Measurements from ENCODE around the gene NTM. TPM values are rescaled to one million over a fixed set of nuclear protein-coding genes. Genes with fewer than 3 reads are reported as not detected.

The NTM gene
- total RNA-seq, 1 experiment from 2014 or later, result 9.9 TPM

DNA sequence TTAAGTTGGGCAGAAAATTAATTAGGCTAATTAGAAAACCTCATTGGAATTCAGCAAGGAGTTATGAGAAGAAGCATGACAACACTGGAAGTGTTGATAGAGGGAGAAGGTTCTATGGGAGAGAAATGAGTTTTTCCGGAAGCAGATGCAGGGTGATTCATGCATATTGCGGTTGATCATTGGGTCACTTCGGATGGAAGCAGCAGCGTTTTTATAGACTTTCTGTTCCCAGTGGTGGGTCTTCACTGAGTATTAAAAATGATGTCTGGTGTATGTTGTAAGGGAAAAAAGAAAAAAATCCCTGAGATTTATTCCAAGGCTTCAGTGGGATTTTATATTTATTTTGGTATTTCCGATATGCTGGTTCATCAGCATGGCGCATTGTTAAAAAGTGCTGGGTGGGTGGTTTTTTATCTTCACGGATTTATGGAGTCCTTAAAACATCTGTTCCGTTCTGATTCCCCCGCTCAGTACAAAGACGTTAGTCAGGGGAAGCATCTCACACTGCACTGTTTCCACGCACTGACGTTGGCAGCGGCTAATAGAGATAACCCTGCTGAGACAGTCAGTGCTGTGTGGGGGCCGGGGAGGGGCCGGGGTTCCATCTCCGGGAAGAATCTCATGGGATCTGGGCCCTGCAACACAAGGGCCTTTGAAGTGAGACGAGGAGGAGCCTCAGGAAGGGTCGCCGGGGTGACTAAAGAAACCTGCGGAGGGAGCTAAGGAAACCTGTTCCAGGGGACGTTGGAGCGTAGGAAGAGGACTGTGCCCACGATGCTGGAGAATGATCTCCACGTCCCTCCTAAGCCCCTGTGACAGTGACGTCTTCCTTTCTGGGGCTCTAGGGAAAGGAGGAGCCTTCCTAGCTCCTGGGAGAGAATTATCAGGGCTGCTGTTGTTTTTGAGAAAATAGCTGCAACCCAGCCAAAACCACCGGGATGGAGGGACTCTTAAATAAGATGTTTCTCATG is 390.0 kb downstream of the NTM start:
- Histone ChIP-seq H2BK12ac (ENCODE audit: insufficient read length, low read depth, low read length) (no peak overlapping the region), H3K9me3 (ENCODE audit: control insufficient read depth, low read depth, low read length) (no peaks in the 10 kb centered on the region), H4K20me1 (ENCODE audit: control insufficient read depth, insufficient read depth, insufficient read length) (no peaks in the 10 kb centered on the region), H2BK15ac (ENCODE audit: low read depth, low read length) (no peak overlapping the region), H2BK20ac (ENCODE audit: low read depth, low read length, poor library complexity, severe bottlenecking) (no peak overlapping the region), H3K23ac (ENCODE audit: insufficient read length, low read depth, low read length) (no peak overlapping the region), H4K91ac (ENCODE audit: insufficient read length, low read depth, low read length) (no peak overlapping the region), H3K9ac (ENCODE audit: extremely low read depth, insufficient read length, low read length) (no peak overlapping the region), H3K4me1 (ENCODE audit: insufficient read depth, low read length) (no peaks in the 10 kb centered on the region; the same call in 1 of the 2 replicates), H3K14ac (ENCODE audit: insufficient read depth, low read length) (no peak overlapping the region), H2AFZ (ENCODE audit: low read length) (no peak overlapping the region), H3K79me2 (ENCODE audit: insufficient read depth, low read length) (no peaks in the 10 kb centered on the region), H3K4me2 (ENCODE audit: insufficient read depth, insufficient read length, low read length) (no peak overlapping the region), H2AK5ac (ENCODE audit: insufficient read length, low read length) (no peak overlapping the region), H3K23me2 (ENCODE audit: insufficient read length, low read depth, low read length, poor library complexity, severe bottlenecking) (no peaks in the 10 kb centered on the region), H3K18ac (ENCODE audit: insufficient read length, low read depth, low read length) (no peak overlapping the region), H3T11ph (ENCODE audit: low read length) (no peak overlapping the region), H3K56ac (ENCODE audit: insufficient read length, low read depth, low read length) (no peak overlapping the region), H4K5ac (ENCODE audit: insufficient read length, low read depth, low read length) (no peak overlapping the region), H2BK5ac (ENCODE audit: insufficient read length, low read length) (no peak overlapping the region), H3K27ac (ENCODE audit: insufficient read length, low read depth, low read length) (no peak overlapping the region), H3K79me1 (ENCODE audit: insufficient read depth, low read depth, low read length, poor library complexity, severe bottlenecking) (no peaks in the 10 kb centered on the region), H2BK120ac (ENCODE audit: low read depth, low read length, poor library complexity, severe bottlenecking) (no peak overlapping the region), H3K4ac (ENCODE audit: low read depth, low read length) (no peak overlapping the region), H4K8ac (replicated peaks; ENCODE audit: insufficient read length, low read depth, low read length) (no peak overlapping the region), H3K27me3 (ENCODE audit: insufficient read depth, low read length) (no peaks in the 10 kb centered on the region)
- no CpG with 5 or more reads among the region's 26 CpGs for WGBS (ENCODE audit: extremely low coverage, insufficient read length, low lambda C conversion rate)
- DNase-seq, result peak; percentile 75
- Mint-ChIP-seq H3K4me3 (no peak overlapping the region), H3K27ac (no peak overlapping the region), H3K27me3 (ENCODE audit: low read depth) (peaks cover 4% of the 10 kb centered on the region; the same call in 1 of the 2 replicates), H3K36me3 (ENCODE audit: insufficient read depth in 1 of 3, low read depth in 3 of 3) (no peaks in the 10 kb centered on the region), H3K4me1 (peaks cover 10 to 22% of the 10 kb centered on the region in 2 experiments), H3K9me3 (no peaks in the 10 kb centered on the region)
- TF ChIP-seq, protein P1, sequence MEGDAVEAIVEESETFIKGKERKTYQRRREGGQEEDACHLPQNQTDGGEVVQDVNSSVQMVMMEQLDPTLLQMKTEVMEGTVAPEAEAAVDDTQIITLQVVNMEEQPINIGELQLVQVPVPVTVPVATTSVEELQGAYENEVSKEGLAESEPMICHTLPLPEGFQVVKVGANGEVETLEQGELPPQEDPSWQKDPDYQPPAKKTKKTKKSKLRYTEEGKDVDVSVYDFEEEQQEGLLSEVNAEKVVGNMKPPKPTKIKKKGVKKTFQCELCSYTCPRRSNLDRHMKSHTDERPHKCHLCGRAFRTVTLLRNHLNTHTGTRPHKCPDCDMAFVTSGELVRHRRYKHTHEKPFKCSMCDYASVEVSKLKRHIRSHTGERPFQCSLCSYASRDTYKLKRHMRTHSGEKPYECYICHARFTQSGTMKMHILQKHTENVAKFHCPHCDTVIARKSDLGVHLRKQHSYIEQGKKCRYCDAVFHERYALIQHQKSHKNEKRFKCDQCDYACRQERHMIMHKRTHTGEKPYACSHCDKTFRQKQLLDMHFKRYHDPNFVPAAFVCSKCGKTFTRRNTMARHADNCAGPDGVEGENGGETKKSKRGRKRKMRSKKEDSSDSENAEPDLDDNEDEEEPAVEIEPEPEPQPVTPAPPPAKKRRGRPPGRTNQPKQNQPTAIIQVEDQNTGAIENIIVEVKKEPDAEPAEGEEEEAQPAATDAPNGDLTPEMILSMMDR (conservative IDR thresholded peaks at IDR 0.05), result peak; percentile 56
